Measurements from ENCODE around the gene ZNF598. TPM values are rescaled to one million over a fixed set of nuclear protein-coding genes. Genes with fewer than 3 reads are reported as not detected.
"Not testable (repeated sequence)": the region's sequence is repeated elsewhere in the genome, so short reads cannot be mapped to it uniquely, and the experiment has no call there.

The ZNF598 gene
- total RNA-seq, 1 donor from 2014 or later, result 14.5 TPM

GRCh38 chr16:2016407-2016922 is 6.8 kb upstream of the ZNF598 start:
- H3K4me3 ChIP-seq, result no peak overlapping the region
- peak; percentile 42 for TF ChIP-seq CTCF (IDR thresholded peaks at IDR 0.05; ENCODE audit: borderline replicate concordance)
- no peaks in the 10 kb centered on the region for H3K9me3 ChIP-seq (replicated peaks)
- no peak for DNase-seq
- intact Hi-C loops (cut with micrococcal nuclease), result no loop called here
- peaks cover 51% of the 10 kb centered on the region for H3K27me3 ChIP-seq (ENCODE audit: low read depth)
- no peak overlapping the region for H3K27ac ChIP-seq (replicated peaks)
- no peaks in the 10 kb centered on the region for H3K36me3 ChIP-seq
- H3K4me1 ChIP-seq, result peaks cover 15% of the 10 kb centered on the region

GRCh38 chr16:2015947-2016208 is 6.3 kb upstream of the ZNF598 start:
- Histone ChIP-seq H3K27me3 (ENCODE audit: low read depth) (peaks cover 45% of the 10 kb centered on the region), H3K27ac (replicated peaks) (no peak overlapping the region), H3K4me3 (no peak overlapping the region), H3K4me1 (peaks cover 15% of the 10 kb centered on the region), H3K9me3 (replicated peaks) (no peaks in the 10 kb centered on the region), H3K36me3 (no peaks in the 10 kb centered on the region)
- DNase-seq, result no peak
- TF ChIP-seq CTCF (IDR thresholded peaks at IDR 0.05; ENCODE audit: borderline replicate concordance), result no peak
- intact Hi-C loops (cut with micrococcal nuclease), result no loop called here

- H3K36me3 ChIP-seq, result no peaks in the 10 kb centered on the region
- intact Hi-C loops (cut with micrococcal nuclease), result no loop called here
Observed at GRCh38 chr16:2015117-2015946, 5.7 kb upstream of the ZNF598 start.

GRCh38 chr16:2013527-2013926 is 3.9 kb upstream of the ZNF598 start:
- Histone ChIP-seq H3K4me3 (no peak overlapping the region), H3K27me3 (ENCODE audit: low read depth) (peaks cover 21% of the 10 kb centered on the region), H3K27ac (replicated peaks) (no peak overlapping the region), H3K36me3 (no peaks in the 10 kb centered on the region), H3K4me1 (peaks cover 20% of the 10 kb centered on the region), H3K9me3 (replicated peaks) (no peaks in the 10 kb centered on the region)
- no peak for DNase-seq
- intact Hi-C loops (cut with micrococcal nuclease), result no loop called here
- TF ChIP-seq CTCF (IDR thresholded peaks at IDR 0.05; ENCODE audit: borderline replicate concordance), result no peak

More at GRCh38 chr16:2015117-2015946, 5.7 kb upstream of the ZNF598 start:
- H3K4me1 ChIP-seq, result peaks cover 14% of the 10 kb centered on the region
- no peak for TF ChIP-seq CTCF (IDR thresholded peaks at IDR 0.05; ENCODE audit: borderline replicate concordance)
- H3K9me3 ChIP-seq (replicated peaks), result no peaks in the 10 kb centered on the region
- peaks cover 40% of the 10 kb centered on the region for H3K27me3 ChIP-seq (ENCODE audit: low read depth)
- H3K27ac ChIP-seq (replicated peaks), result no peak overlapping the region
- H3K4me3 ChIP-seq, result no peak overlapping the region
- no peak for DNase-seq

- H3K4me1 ChIP-seq, result peaks cover 38% of the 10 kb centered on the region
- H3K4me3 ChIP-seq; DNase-seq; H3K27ac ChIP-seq (replicated peaks); intact Hi-C loops (cut with micrococcal nuclease); H3K27me3 ChIP-seq (ENCODE audit: low read depth); H3K9me3 ChIP-seq (replicated peaks); H3K36me3 ChIP-seq: not testable (repeated sequence)
Observed at GRCh38 chr16:2011726-2012125, 2.1 kb upstream of the ZNF598 start.

GRCh38 chr16:2009164-2009711 is 383 bp downstream of the ZNF598 start:
- H3K36me3 ChIP-seq, result no peaks in the 10 kb centered on the region
- H3K9me3 ChIP-seq (replicated peaks), result no peaks in the 10 kb centered on the region
- peak; percentile 22 for DNase-seq
- peaks cover 63% of the 10 kb centered on the region for H3K4me1 ChIP-seq
- no peaks in the 10 kb centered on the region for H3K27me3 ChIP-seq (ENCODE audit: low read depth)
- intact Hi-C loops (cut with micrococcal nuclease), result no loop called here
- peak overlapping the region; percentile 91 for H3K27ac ChIP-seq (replicated peaks)
- TF ChIP-seq CTCF (IDR thresholded peaks at IDR 0.05; ENCODE audit: borderline replicate concordance), result no peak
- peak overlapping the region; percentile 93 for H3K4me3 ChIP-seq

All from left ventricle myocardium inferior (tissue), 1 donor.